HCT116 (cell line): ENCODE measurements around the gene TCAP. TPM values are rescaled to one million over a fixed set of nuclear protein-coding genes. Genes with fewer than 3 reads are reported as not detected.

Source experiments
- ATAC-seq: fragments of 200-7000 bp; cut with Tn5 transposase; 2 replicates; pipeline ENCODE4 v1.9.1; 2020; ENCODE audit warnings: mild to moderate bottlenecking, moderate library complexity
- BruUV-seq: library from RNA; stranded (reverse); fragments of 400-500 nt; replicated peaks from 2 replicates; lab custom pipeline; 2021; lab: Mats Ljungman, UMichigan
- CTCF ChIA-PET: fragments of 300-600 bp; sonication (Branson Sonifier 250); formaldehyde crosslinking; loops from one replicate; lab custom pipeline; 2021; ENCODE audit warnings: antibody characterized with exemption; lab: Charles Lee
- POLR2A ChIA-PET: fragments of 300-600, 350-600 bp; sonication (Branson Sonifier 250); formaldehyde crosslinking; loops from one replicate; lab custom pipeline; 2021; ENCODE audit warnings: antibody characterized with exemption; lab: Charles Lee
- RAD21 ChIA-PET, 2 experiments: fragments of 300-600 bp; sonication (Branson Sonifier 250); formaldehyde crosslinking; loops; one replicate each; lab custom pipeline; 2023; ENCODE audit warnings: low total read pairs in 2 of 2; ENCODE audit not compliant: uncharacterized antibody in 2 of 2, unreplicated experiment in 2 of 2, low non-redundant PET in 1 of 2; lab: Charles Lee
- DNase-seq: peaks from one replicate; pipeline ENCODE4 v3.0.0-alpha.2; 2010; ENCODE audit warnings: low read depth, low spot score
- H2AFZ ChIP-seq: fragments of 200-600 bp; shearing (Covaris generic), sonication (generic); 2 replicates; pipeline ENCODE4 v1.6.1; 2017; ENCODE audit warnings: low read depth, mixed run types, mixed read lengths, antibody characterized with exemption, low read length; ENCODE audit not compliant: poor library complexity, severe bottlenecking
- H3K27ac ChIP-seq: 2 replicates; pipeline ENCODE4 v1.5.1; 2012; ENCODE audit warnings: low read depth, low read length
- H3K27me3 ChIP-seq: fragments of 200-600 bp; sonication (generic); 2 replicates; pipeline ENCODE4 v1.6.1; 2016; ENCODE audit warnings: mixed run types, low read length, mixed read lengths; ENCODE audit not compliant: insufficient read depth
- H3K36me3 ChIP-seq, 2 experiments: fragments of 200-500 bp in 1 of 2; fragments of 200-600 bp in 1 of 2; sonication (Bioruptor generic) in 1 of 2; sonication (generic) in 1 of 2; 2 replicates each; pipeline versions ENCODE4 v1.5.1 to v1.6.1; 2014 to 2016; ENCODE audit warnings: low read length in 2 of 2, inconsistent platforms in 1 of 2, mixed read lengths in 1 of 2, mixed run types in 1 of 2; ENCODE audit not compliant: insufficient read depth in 2 of 2, control insufficient read depth in 1 of 2
- H3K4me1 ChIP-seq, 2 experiments: fragments of 200-600 bp in 1 of 2; sonication (generic) in 1 of 2; 2 replicates each; pipeline versions ENCODE4 v1.5.1 to v1.6.1; 2012 to 2017; ENCODE audit warnings: low read length in 2 of 2, inconsistent platforms in 1 of 2, mild to moderate bottlenecking in 1 of 2, mixed read lengths in 1 of 2, mixed run types in 1 of 2, moderate library complexity in 1 of 2; ENCODE audit not compliant: insufficient read depth in 2 of 2, control insufficient read depth in 1 of 2
- H3K4me2 ChIP-seq: fragments of 200-600 bp; sonication (generic); 2 replicates; pipeline ENCODE4 v1.6.1; 2017; ENCODE audit warnings: mixed run types, low read length, mixed read lengths
- H3K4me3 ChIP-seq, 2 experiments: fragments of 200-600 bp in 1 of 2; sonication (generic) in 1 of 2; replicated peaks in 1 of 2; 2 replicates each; pipeline ENCODE4 v1.5.1; 2011 to 2016; ENCODE audit warnings: low read length in 2 of 2, control low read depth in 1 of 2, low read depth in 1 of 2, mild to moderate bottlenecking in 1 of 2, mixed read lengths in 1 of 2, mixed run types in 1 of 2
- H3K79me2 ChIP-seq: fragments of 200-600 bp; sonication (generic); 2 replicates; pipeline ENCODE4 v1.6.1; 2017; ENCODE audit warnings: mild to moderate bottlenecking, mixed run types, low read length, moderate library complexity, mixed read lengths; ENCODE audit not compliant: insufficient read depth
- H3K9ac ChIP-seq: fragments of 200-600 bp; sonication (generic); 2 replicates; pipeline ENCODE4 v1.6.1; 2016; ENCODE audit warnings: low read length, mixed read lengths
- H3K9me2 ChIP-seq: fragments of 200-600 bp; sonication (generic), shearing (Covaris generic); 2 replicates; pipeline ENCODE4 v1.6.1; 2017; ENCODE audit warnings: mixed run types, mild to moderate bottlenecking, moderate library complexity; ENCODE audit not compliant: insufficient read depth
- H3K9me3 ChIP-seq, 2 experiments: fragments of 200-500 bp in 1 of 2; fragments of 200-600 bp in 1 of 2; sonication (Bioruptor generic) in 1 of 2; sonication (generic) in 1 of 2; 2 replicates each; pipeline ENCODE4 v1.6.1; 2014 to 2017; ENCODE audit warnings: low read length in 2 of 2, mixed read lengths in 2 of 2, inconsistent platforms in 1 of 2, low read depth in 1 of 2, mild to moderate bottlenecking in 1 of 2, mixed run types in 1 of 2, moderate library complexity in 1 of 2; ENCODE audit not compliant: control insufficient read depth in 1 of 2, insufficient read depth in 1 of 2
- H4K20me1 ChIP-seq: fragments of 200-600 bp; sonication (generic), shearing (Covaris generic); 2 replicates; pipeline ENCODE4 v1.6.1; 2017; ENCODE audit warnings: mixed run types, mild to moderate bottlenecking, moderate library complexity; ENCODE audit not compliant: insufficient read depth
- CBX3 ChIP-seq: IDR thresholded peaks from 2 replicates; pipeline ENCODE4 v1.6.1; 2012; ENCODE audit warnings: low read depth
- CEBPB ChIP-seq: IDR thresholded peaks from 2 replicates; pipeline ENCODE4 v1.6.1; 2012; ENCODE audit warnings: low read depth
- CTCF ChIP-seq, 3 experiments: fragments of 200-600 bp in 1 of 3; sonication (generic) in 1 of 3; IDR thresholded peaks in 2 of 3; conservative IDR thresholded peaks in 1 of 3; 2 replicates each; pipeline ENCODE4 v1.5.1; 2012 to 2017; ENCODE audit warnings: low read depth in 2 of 3, low read length in 2 of 3, antibody characterized with exemption in 1 of 3, borderline replicate concordance in 1 of 3, control low read depth in 1 of 3, mild to moderate bottlenecking in 1 of 3, mixed read lengths in 1 of 3, mixed run types in 1 of 3, moderate library complexity in 1 of 3; ENCODE audit not compliant: insufficient read depth in 1 of 3
- EGR1 ChIP-seq: IDR thresholded peaks from 2 replicates; pipeline ENCODE4 v1.6.1; 2012; ENCODE audit warnings: low read depth
- ELF1 ChIP-seq: IDR thresholded peaks from 2 replicates; pipeline ENCODE4 v1.6.1; 2012; ENCODE audit warnings: low read depth, borderline replicate concordance
- EZH2 ChIP-seq: fragments of 200-600 bp; sonication (generic); IDR thresholded peaks from 2 replicates; pipeline ENCODE4 v1.6.1; 2017; ENCODE audit warnings: antibody characterized with exemption, mixed run types
- EZH2phosphoT487 ChIP-seq: fragments of 200-600 bp; IDR thresholded peaks from 2 replicates; pipeline ENCODE4 v1.6.1; 2018; ENCODE audit warnings: antibody characterized with exemption, borderline replicate concordance
- FOSL1 ChIP-seq: IDR thresholded peaks from 2 replicates; pipeline ENCODE4 v1.6.1; 2012; ENCODE audit warnings: low read depth
- JUND ChIP-seq: IDR thresholded peaks from 2 replicates; pipeline ENCODE4 v1.6.1; 2012
- MAX ChIP-seq: IDR thresholded peaks from 2 replicates; pipeline ENCODE4 v1.6.1; 2012
- POLR2AphosphoS5 ChIP-seq: IDR thresholded peaks from 2 replicates; pipeline ENCODE4 v1.6.1; 2011; ENCODE audit warnings: mild to moderate bottlenecking, low read depth, low read length, moderate library complexity
- RAD21 ChIP-seq: IDR thresholded peaks from 2 replicates; pipeline ENCODE4 v1.6.1; 2012; ENCODE audit warnings: low read depth, mild to moderate bottlenecking
- SIN3A ChIP-seq: IDR thresholded peaks from 2 replicates; pipeline ENCODE4 v1.6.1; 2012; ENCODE audit warnings: low read depth
- SP1 ChIP-seq: IDR thresholded peaks from 2 replicates; pipeline ENCODE4 v1.6.1; 2012; ENCODE audit warnings: low read depth
- SRF ChIP-seq: IDR thresholded peaks from 2 replicates; pipeline ENCODE4 v1.6.1; 2012; ENCODE audit warnings: low read depth
- TCF7L2 ChIP-seq: IDR thresholded peaks from 2 replicates; pipeline ENCODE4 v1.7.0; 2011; ENCODE audit warnings: borderline replicate concordance, inconsistent platforms; ENCODE audit not compliant: insufficient read depth, insufficient read length; ENCODE audit errors: extremely low read depth
- YY1 ChIP-seq: IDR thresholded peaks from 2 replicates; pipeline ENCODE4 v1.6.1; 2011; ENCODE audit warnings: low read length, low read depth, moderate library complexity, mild to moderate bottlenecking; ENCODE audit not compliant: insufficient replicate concordance; ENCODE audit errors: extremely low read depth
- ZFX ChIP-seq: fragments of 450-650 bp; IDR thresholded peaks from 2 replicates; pipeline ENCODE4 v1.6.1; 2017
- ZNF274 ChIP-seq: fragments of 200-500 bp; sonication (Bioruptor generic); IDR thresholded peaks from 2 replicates; pipeline ENCODE4 v1.6.1; 2014; ENCODE audit warnings: mild to moderate bottlenecking, low read depth, low read length, inconsistent platforms
- intact Hi-C: fragments of 100-400 bp; cut with micrococcal nuclease; formaldehyde crosslinking; loops from 2 replicates; pipeline ENCODE4 v1.10.0; 2022
- total RNA-seq: library from RNA; stranded (reverse); gene quantifications from one replicate; pipeline ENCODE4 v1.2.1, GENCODE V29; 2021; ENCODE audit not compliant: unreplicated experiment

Gene TCAP
- total RNA-seq, 1 experiment from 2014 or later = 1.5 TPM

- RAD21 ChIA-PET = interaction anchor here (1.2 to 3.6 kb wide), 2 partner anchors 45 to 51 kb away, joined by 3 to 15 read pairs; no protein-coding TSS in a partner anchor
- intact Hi-C loops = loop anchor here (2.0 to 5.0 kb wide), 3 partner anchors 39 to 126 kb away; no protein-coding TSS in a partner anchor
- H3K27me3 ChIP-seq = no peaks in the 10 kb centered on the region
Measured at GRCh38 chr17:39673335-39674081, 8.4 kb downstream of the TCAP start.

GRCh38 chr17:39674179-39674578 is 9.0 kb downstream of the TCAP start:
- DNase-seq = no peak
- H4K20me1 ChIP-seq = no peaks in the 10 kb centered on the region
- H2AFZ ChIP-seq = no peak overlapping the region
- BruUV-seq = no TSS peak
- ChIA-PET CTCF (interaction anchor here (3.9 kb wide), 1 partner anchor 53 kb away, joined by 51 read pairs; no protein-coding TSS in a partner anchor), POLR2A (no interaction called here), RAD21 (no interaction called here)
- H3K27ac ChIP-seq = no peak overlapping the region
- intact Hi-C loops = loop anchor here (2.0 to 5.0 kb wide), 3 partner anchors 39 to 127 kb away; no protein-coding TSS in a partner anchor
- ATAC-seq = no peak
- no peaks in the 10 kb centered on the region for H3K27me3 ChIP-seq
- no peaks in the 10 kb centered on the region for H3K36me3 ChIP-seq
- H3K9ac ChIP-seq = no peak overlapping the region
- peaks cover 17 to 19% of the 10 kb centered on the region in 2 experiments; a peak in 2 of 4 replicates for H3K4me1 ChIP-seq
- H3K9me3 ChIP-seq = no peaks in the 10 kb centered on the region
- no peaks in the 10 kb centered on the region for H3K9me2 ChIP-seq
- H3K4me2 ChIP-seq = no peak overlapping the region
- TF ChIP-seq CEBPB = no peak
- no peak for TF ChIP-seq ELF1
- no peak for TF ChIP-seq POLR2AphosphoS5
- no peak for TF ChIP-seq MAX
- TF ChIP-seq CBX3 = no peak
- no peak for TF ChIP-seq SIN3A
- no peak for TF ChIP-seq EGR1
- no peak for TF ChIP-seq EZH2phosphoT487
- no peak for TF ChIP-seq CTCF (IDR thresholded peaks at IDR 0.05 in 2 of 3, conservative IDR thresholded peaks at IDR 0.05 in 1 of 3; ENCODE audit: borderline replicate concordance in 1 of 3, insufficient read depth in 1 of 3, low read depth in 2 of 3, low read length in 2 of 3)
- TF ChIP-seq ZFX = no peak
- TF ChIP-seq ZNF274 = no peak
- no peak for TF ChIP-seq YY1
- no peak for TF ChIP-seq JUND
- TF ChIP-seq RAD21 = no peak
- H3K79me2 ChIP-seq = no peaks in the 10 kb centered on the region
- H3K4me3 ChIP-seq = no peak overlapping the region

More at GRCh38 chr17:39673335-39674081, 8.4 kb downstream of the TCAP start:
- peaks cover 17% of the 10 kb centered on the region in 2 experiments; a peak in 2 of 4 replicates for H3K4me1 ChIP-seq
- no peak overlapping the region for H2AFZ ChIP-seq
- H4K20me1 ChIP-seq = no peaks in the 10 kb centered on the region
- H3K9me3 ChIP-seq = no peaks in the 10 kb centered on the region
- no peak overlapping the region for H3K9ac ChIP-seq
- TF ChIP-seq EZH2 = no peak
- no peak for TF ChIP-seq RAD21
- TF ChIP-seq POLR2AphosphoS5 = no peak
- TF ChIP-seq FOSL1 = no peak
- TF ChIP-seq ZFX = no peak
- TF ChIP-seq SP1 = no peak
- no peak for TF ChIP-seq SRF
- TF ChIP-seq SIN3A = no peak
- TF ChIP-seq TCF7L2 = no peak
- no peak for TF ChIP-seq EZH2phosphoT487
- no peak for DNase-seq
- no peak overlapping the region for H3K4me3 ChIP-seq
- no peaks in the 10 kb centered on the region for H3K79me2 ChIP-seq
- CTCF ChIA-PET = interaction anchor here (3.9 kb wide), 1 partner anchor 53 kb away, joined by 51 read pairs; no protein-coding TSS in a partner anchor
- no peak overlapping the region for H3K27ac ChIP-seq
- no TSS peak for BruUV-seq
- ATAC-seq = no peak
- H3K9me2 ChIP-seq = no peaks in the 10 kb centered on the region
- H3K36me3 ChIP-seq = no peaks in the 10 kb centered on the region
- POLR2A ChIA-PET = no interaction called here
- no peak overlapping the region for H3K4me2 ChIP-seq
